ENCODE measurements around the gene FSTL5.

Gene FSTL5

GRCh38 chr4:161356351-161356750 lies 807.4 kb downstream of the FSTL5 start:
- TF ChIP-seq ZFX (IDR thresholded peaks at IDR 0.05; ENCODE audit: borderline replicate concordance), result no peak
- no peak for TF ChIP-seq CTCF (IDR thresholded peaks at IDR 0.05)
- H3K27ac ChIP-seq, result peak overlapping the region; percentile 22; the same call in 1 of the 2 replicates

- TF ChIP-seq ZFX (IDR thresholded peaks at IDR 0.05; ENCODE audit: borderline replicate concordance) (no peak), CTCF (IDR thresholded peaks at IDR 0.05) (no peak)
- no peak overlapping the region for H3K27ac ChIP-seq
Measured at GRCh38 chr4:161350946-161351345, 812.9 kb downstream of the FSTL5 start.

- TF ChIP-seq CTCF (IDR thresholded peaks at IDR 0.05) (no peak), ZFX (IDR thresholded peaks at IDR 0.05; ENCODE audit: borderline replicate concordance) (no peak)
- H3K27ac ChIP-seq, result no peak overlapping the region
Measured at GRCh38 chr4:161345741-161346140, 818.1 kb downstream of the FSTL5 start.

GRCh38 chr4:161343569-161343950 lies 820.2 kb downstream of the FSTL5 start:
- TF ChIP-seq ZFX (IDR thresholded peaks at IDR 0.05; ENCODE audit: borderline replicate concordance), result no peak
- no peak for TF ChIP-seq CTCF (IDR thresholded peaks at IDR 0.05)
- H3K27ac ChIP-seq, result no peak overlapping the region

GRCh38 chr4:161342881-161343568 lies 820.8 kb downstream of the FSTL5 start:
- no peak overlapping the region for H3K27ac ChIP-seq
- no peak for TF ChIP-seq ZFX (IDR thresholded peaks at IDR 0.05; ENCODE audit: borderline replicate concordance)
- TF ChIP-seq CTCF (IDR thresholded peaks at IDR 0.05), result no peak

GRCh38 chr4:161336621-161337020 lies 827.2 kb downstream of the FSTL5 start:
- no peak overlapping the region for H3K27ac ChIP-seq
- TF ChIP-seq ZFX (IDR thresholded peaks at IDR 0.05; ENCODE audit: borderline replicate concordance) (no peak), CTCF (IDR thresholded peaks at IDR 0.05) (no peak)

- TF ChIP-seq ZFX (IDR thresholded peaks at IDR 0.05; ENCODE audit: borderline replicate concordance) (no peak), CTCF (IDR thresholded peaks at IDR 0.05) (no peak)
- no peak overlapping the region for H3K27ac ChIP-seq
Measured at GRCh38 chr4:161336016-161336530, 827.7 kb downstream of the FSTL5 start.
